HepG2 (cell line): ENCODE measurements around the gene FAM193A. TPM values are rescaled to one million over a fixed set of nuclear protein-coding genes. Genes with fewer than 3 reads are reported as not detected.

Experiments used
- HMGXB4 ChIP-seq, 2 experiments: sonication (generic) in 1 of 2; formaldehyde crosslinking in 1 of 2; IDR thresholded peaks; 2 replicates each; pipeline versions ENCODE4 v1.4.0 to v1.6.1; 2018 to 2020; ENCODE audit warnings: missing genetic modification reagents in 2 of 2, borderline replicate concordance in 1 of 2, low read depth in 1 of 2, mild to moderate bottlenecking in 1 of 2, missing biosample characterization in 1 of 2
- HOMEZ ChIP-seq: IDR thresholded peaks from 2 replicates; pipeline ENCODE4 v1.6.1; 2016; ENCODE audit warnings: low read depth
- UBTF ChIP-seq: sonication (generic); formaldehyde crosslinking; IDR thresholded peaks from 2 replicates; pipeline ENCODE4 v1.4.0; 2020; ENCODE audit warnings: mild to moderate bottlenecking, missing genetic modification reagents
- ZMYM3 ChIP-seq: sonication (generic); formaldehyde crosslinking; IDR thresholded peaks from 2 replicates; pipeline ENCODE4 v1.5.1; 2020; ENCODE audit warnings: mild to moderate bottlenecking, missing genetic modification reagents
- ZNF580 ChIP-seq: IDR thresholded peaks from 2 replicates; pipeline ENCODE4 v1.6.1; 2016; ENCODE audit warnings: low read depth, borderline replicate concordance
- polyA plus RNA-seq, 8 experiments: library from polyadenylated mRNA; depleted of rRNA in 3 of 8; stranded (reverse) in 7 of 8; unstranded in 1 of 8; fragments of >200 nt; fragmentation: Illumina TruSeq in 4 of 8; extraction: Trizol in 4 of 8; gene quantifications; 2 replicates each; pipeline versions ENCODE4 v1.2.1 to v1.2.3, GENCODE V29; 2011 to 2016; ENCODE audit warnings: low read depth in 4 of 8, missing spikeins in 1 of 8, mixed read lengths in 1 of 8; ENCODE audit not compliant: insufficient read depth in 1 of 8
- total RNA-seq, 5 experiments: library from RNA; depleted of rRNA; stranded (reverse); fragments of >200 nt; fragmentation: Illumina TruSeq; extraction: Trizol; gene quantifications; 2 replicates each; pipeline ENCODE4 v1.2.3, GENCODE V29; 2016; ENCODE audit warnings: low read depth in 1 of 5

The FAM193A gene
- total and polyA plus RNA-seq, 2 of the 13 experiments (the other 11 are each of a cell fraction or from before 2014, with no cell fraction given), result 5.7 to 8.7 TPM

GRCh38 chr4:2761035-2761923, 224.8 kb downstream of the FAM193A start (continued):
- peak in 1 of 2 experiments; percentile 45; a peak in 1 of 4 replicates for TF ChIP-seq HMGXB4 (CRISPR knock-in tag; IDR thresholded peaks at IDR 0.05; ENCODE audit: borderline replicate concordance in 1 of 2, low read depth in 1 of 2)
- TF ChIP-seq HOMEZ (CRISPR knock-in tag), result peak; percentile 67
- TF ChIP-seq ZNF580 (CRISPR knock-in tag), result peak; percentile 91; the same call in 1 of the 2 replicates
- TF ChIP-seq ZMYM3 (CRISPR knock-in tag), result peak; percentile 84; the same call in 1 of the 2 replicates
- TF ChIP-seq UBTF, result 0 out of 2 replicates have a peak, but pooled peaks have one; percentile 34
